GM21423 (cell line): Measurements from ENCODE around the gene NADSYN1.
"Not testable (repeated sequence)": the region's sequence is repeated elsewhere in the genome, so short reads cannot be mapped to it uniquely, and the experiment has no call there.

Experiments used
- ATAC-seq: cut with Tn5 transposase; IDR thresholded peaks from one replicate; pipeline ENCODE4 v1.9.1; 2021; ENCODE audit warnings: mild to moderate bottlenecking, moderate library complexity; ENCODE audit not compliant: unreplicated experiment

The NADSYN1 gene

DNA sequence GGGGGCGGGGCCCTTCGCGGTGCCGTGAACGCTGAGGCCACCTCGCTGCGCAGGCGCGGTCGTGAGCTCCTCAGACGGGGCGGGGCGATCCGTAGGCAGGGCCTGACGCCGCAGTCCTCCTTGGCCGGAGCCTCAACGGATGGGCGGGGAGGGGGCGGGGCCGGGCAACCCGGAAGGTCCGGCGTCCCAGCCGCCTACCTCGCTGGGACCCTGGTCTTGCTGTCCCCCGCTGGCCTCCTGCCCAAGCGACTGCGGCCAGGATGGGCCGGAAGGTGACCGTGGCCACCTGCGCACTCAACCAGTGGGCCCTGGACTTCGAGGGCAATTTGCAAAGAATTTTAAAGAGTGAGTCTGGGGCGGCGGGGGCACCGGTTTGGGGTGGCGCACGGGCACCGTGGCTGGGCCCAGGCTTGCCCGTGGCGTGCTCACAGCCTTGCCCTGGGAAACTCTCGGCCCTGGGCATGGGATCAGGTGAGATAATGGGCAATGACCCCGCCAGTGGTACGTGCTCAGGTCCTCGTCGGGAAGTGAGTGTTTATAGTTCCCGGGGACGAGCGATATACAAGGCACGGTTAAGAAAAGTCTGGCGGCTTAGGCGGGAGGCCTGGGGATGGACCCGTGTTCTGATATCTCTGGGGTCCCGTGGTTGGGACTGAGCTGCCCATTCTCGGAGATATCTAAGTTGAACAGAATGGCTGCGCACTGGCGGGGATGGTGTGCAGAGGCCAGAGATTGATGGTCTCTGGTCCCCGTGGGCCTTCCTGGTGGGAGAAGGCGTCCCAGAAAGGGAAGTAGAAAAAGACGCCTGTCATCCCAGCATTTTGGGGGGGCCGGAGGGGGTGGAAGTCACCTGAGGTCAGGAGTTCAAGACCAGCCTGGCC lies at the start of gene NADSYN1:
NADSYN1 (plus strand) TSS at position 167 of the 881 bp plus-strand sequence; CDS start at position 261, 94 bp downstream.
- peak; percentile 52 for ATAC-seq

DNA sequence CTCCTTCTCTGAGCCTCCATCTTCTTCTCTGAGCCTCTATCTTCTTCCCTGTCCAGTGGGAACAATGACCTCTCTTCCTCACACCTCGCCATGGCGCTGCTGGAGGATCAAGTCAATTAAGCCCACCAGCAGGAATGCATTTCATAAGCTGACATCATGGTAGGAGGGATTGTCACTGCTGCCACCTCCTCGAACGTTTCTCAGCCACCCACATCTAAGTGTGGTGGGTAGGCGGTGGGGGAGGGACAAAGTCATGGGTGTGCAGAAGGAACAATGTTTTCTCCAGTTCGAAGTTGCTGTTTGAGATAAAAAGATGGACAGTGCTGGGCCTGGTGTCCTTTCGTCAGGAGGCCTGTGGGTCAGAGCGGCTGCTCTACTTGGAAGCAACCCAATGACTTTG lies 48.8 kb upstream of the NADSYN1 start:
- no peak for ATAC-seq

GRCh38 chr11:71406681-71407080 lies 46.3 kb upstream of the NADSYN1 start:
- ATAC-seq: no peak

- ATAC-seq: no peak
These were observed 45.6 kb upstream of the NADSYN1 start for GRCh38 chr11:71407356-71407755.

GRCh38 chr11:71408826-71409225 lies 44.2 kb upstream of the NADSYN1 start:
- no peak for ATAC-seq

DNA sequence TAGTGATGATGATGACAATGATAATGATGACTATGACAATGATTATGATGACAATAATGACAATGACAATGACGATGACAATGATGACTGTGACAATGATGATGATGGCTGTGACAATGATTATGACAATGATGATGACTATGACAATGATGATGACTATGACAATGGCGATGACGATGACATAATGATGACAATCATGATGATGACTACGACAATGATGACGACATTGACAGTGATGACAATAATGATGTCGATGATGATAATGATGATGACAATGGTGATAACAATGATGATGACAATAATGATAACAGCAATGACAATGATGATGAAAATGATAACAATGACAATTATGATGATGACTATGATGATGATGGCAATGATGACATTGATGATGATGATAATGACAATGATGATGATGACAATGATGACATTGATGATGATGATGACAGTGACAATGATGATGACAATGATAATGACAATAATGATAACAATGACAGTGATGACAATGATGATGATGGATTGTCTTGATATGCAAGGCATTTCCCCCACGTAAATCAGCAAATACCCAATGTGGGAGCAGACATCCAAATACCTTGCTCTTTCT lies 42.5 kb upstream of the NADSYN1 start:
- no peak for ATAC-seq

DNA sequence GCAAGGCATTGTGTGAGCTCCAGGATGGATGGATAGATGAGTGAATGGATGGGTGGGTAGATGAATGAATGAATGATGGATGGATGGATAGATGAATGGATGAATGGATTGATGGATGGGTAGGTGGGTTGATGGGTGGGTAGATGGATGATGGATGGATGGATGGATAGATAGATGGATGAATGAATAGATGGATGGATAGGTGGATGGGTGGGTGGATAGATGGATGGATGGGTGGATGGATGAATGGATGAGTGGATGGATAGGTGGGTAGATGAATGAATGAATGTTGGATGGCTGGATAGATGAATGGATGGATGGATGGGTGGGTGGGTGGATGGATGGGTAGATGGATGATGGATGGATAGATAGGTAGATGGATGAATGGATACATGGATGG lies 38.4 kb upstream of the NADSYN1 start:
- ATAC-seq: no peak

GRCh38 chr11:71418643-71419042 lies 34.4 kb upstream of the NADSYN1 start:
- no peak for ATAC-seq

DNA sequence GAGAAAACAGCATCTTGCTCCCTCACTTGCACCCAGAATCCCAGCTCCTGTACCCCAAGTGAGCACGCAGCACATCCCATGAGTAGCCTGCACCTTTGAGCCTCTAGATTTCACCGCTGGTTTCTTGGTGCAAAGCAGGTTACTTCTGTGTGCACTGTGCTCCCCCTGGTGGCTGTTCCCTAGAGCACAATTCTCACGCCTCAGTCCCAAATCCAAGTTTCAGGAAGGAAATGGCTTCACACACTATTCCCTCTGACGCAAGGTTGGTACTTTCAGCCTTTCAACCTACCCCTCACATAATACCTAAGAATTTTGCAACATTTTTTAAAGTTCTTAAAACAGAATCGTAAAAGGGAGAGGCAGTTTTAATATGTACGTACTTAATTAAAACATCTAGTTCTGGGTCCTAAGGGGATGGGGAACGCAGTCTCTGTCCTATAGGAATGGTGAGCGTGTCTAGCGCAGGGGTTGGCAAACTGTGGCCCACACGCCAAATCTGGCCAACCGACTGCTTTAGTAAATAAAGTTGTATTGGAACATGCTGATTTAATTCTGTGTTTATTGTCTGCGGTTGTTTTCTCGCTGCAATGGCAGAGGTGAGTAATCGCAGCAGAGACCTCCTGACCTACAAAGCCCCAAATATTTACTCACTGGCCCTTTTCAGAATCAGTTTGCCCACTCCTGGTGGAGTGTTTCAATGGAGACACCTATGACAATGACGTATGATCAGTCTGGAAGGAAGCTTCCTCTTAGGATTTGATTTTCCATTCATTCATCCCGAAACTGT lies 32.4 kb upstream of the NADSYN1 start:
- no peak for ATAC-seq

- ATAC-seq: no peak
These were observed 31.5 kb upstream of the NADSYN1 start for GRCh38 chr11:71421392-71421950.

DNA sequence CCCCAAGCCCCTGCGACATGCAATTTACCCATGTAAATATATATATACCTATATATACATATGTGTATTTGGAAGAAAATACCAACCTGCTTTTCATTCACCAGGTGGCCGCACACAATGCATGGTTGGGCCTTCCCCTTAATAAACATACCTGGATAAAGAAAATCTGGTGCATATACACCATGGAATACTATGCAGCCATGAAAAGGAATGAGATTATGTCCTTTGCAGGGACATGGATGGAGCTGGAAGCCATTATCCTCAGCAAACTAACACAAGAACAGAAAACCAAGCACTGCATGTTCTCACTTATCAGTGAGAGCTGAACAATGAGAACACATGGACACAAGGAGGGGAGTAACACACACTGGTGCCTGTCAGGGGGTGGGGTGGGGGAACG lies 30.7 kb upstream of the NADSYN1 start:
- ATAC-seq: not testable (repeated sequence)

DNA sequence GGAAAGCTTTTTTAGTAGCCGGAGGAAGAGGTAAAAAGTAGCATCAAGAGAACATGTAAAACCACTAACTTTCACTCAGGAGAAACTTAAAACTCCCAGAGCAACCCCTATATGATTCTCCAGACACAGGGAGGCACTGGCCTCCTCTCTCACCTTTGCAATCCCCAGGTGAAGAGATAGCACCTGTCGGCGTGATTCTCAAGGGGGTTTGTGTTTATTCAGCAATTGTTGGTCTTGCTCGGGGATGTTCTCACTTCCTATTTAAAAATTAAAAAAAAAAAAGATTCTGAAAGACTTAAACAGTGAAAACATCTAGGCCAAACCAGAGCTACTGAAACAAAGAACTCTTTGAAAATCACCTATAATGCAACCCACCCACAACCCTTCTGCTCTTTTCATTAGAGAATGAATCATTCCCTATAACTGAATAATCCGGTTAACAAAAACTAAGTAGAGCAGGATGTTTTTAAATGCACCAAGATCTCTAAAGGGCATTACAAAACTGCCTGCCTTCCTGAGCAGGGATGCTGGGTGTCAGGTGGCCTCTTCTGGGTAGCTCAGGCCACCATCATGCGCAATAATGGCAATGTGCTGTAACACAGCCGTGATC lies 29.7 kb upstream of the NADSYN1 start:
- ATAC-seq: no peak

- no peak for ATAC-seq
These were observed 27.6 kb upstream of the NADSYN1 start for GRCh38 chr11:71425409-71425808.

- ATAC-seq: no peak
These were observed 27.1 kb upstream of the NADSYN1 start for GRCh38 chr11:71425860-71426259.

- no peak for ATAC-seq
These were observed 26.6 kb upstream of the NADSYN1 start for GRCh38 chr11:71426413-71426812.

DNA sequence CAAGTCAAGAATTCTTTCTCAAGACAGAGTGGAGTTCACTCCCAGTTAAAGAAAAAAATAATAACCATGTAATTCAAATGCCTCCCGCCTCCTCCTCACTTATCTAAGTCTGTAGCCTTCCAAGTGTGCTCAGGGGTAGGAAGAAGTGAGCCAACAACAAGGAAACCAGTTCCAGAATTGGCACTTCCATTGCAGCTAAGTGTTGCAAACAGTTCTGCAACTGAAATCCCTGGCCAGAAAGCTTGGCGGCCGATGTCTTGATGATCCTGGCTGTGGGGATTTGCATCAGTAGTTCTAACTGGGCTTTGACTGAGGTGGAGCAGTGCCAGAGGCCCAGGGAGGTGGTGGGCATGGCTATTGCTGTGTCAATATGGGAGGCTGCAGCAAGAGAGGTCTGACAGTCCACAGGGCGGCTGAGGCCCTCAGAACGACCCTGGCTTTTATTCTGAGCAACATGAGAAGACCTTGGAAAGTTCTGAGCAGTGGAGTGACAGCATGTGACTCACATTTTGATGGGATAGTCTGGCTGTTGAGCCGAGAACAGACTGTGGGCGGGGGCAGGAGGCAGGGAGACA lies 24.1 kb upstream of the NADSYN1 start:
- ATAC-seq: no peak

- ATAC-seq: no peak
These were observed 23.3 kb upstream of the NADSYN1 start for GRCh38 chr11:71429701-71430100.

GRCh38 chr11:71430166-71430565 lies 22.8 kb upstream of the NADSYN1 start:
- ATAC-seq: no peak

DNA sequence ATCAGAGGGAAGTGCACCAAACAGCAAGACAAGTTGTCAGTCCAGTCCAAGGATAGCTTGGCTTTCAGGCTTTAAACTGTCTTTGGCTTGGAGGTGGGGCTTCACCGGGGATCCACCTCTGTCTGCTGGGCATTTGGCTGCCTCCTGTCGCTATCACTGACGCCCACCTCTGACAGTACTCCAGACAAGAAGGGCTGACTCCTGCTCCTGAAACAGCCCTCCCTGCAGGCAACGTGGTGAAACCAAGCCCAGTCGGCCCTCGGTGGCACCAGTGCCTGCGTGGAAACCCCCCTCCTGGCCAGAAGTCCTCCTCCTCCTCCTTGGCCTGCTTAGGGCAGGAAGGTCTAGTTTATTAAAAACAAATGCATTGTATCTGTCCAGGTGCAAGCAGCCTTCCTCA lies 21.7 kb upstream of the NADSYN1 start:
- ATAC-seq: no peak
